ENCODE measurements around the gene DEDD2. TPM values are rescaled to one million over a fixed set of nuclear protein-coding genes. Genes with fewer than 3 reads are reported as not detected.

DEDD2 gene
- total and polyA plus RNA-seq, 2 donors (not counting 3 experiments of a cell fraction or from before 2014, with no cell fraction given): 19.5 to 34.8 TPM

- no peaks in the 10 kb centered on the region for H3K9me3 ChIP-seq (replicated peaks; ENCODE audit: control insufficient read depth, insufficient read depth, low read length)
- DNase-seq (ENCODE audit: low read depth, low spot score) (no peak), FAIRE-seq (no peak)
- H2AFZ ChIP-seq (ENCODE audit: low read depth, low read length): no peak overlapping the region
- POLR2A ChIA-PET: no interaction called here
- dilution Hi-C loops (cut with MboI; ENCODE audit: extremely low pct_ligation_motif_present, low sequenced_read_pairs): no loop called here
- H3K27ac ChIP-seq (ENCODE audit: insufficient read depth, low read depth, low read length): no peak overlapping the region
- TF ChIP-seq POLR2A (IDR thresholded peaks at IDR 0.05; ENCODE audit: low read depth, low read length) (no peak), GATA2 (IDR thresholded peaks at IDR 0.05; ENCODE audit: insufficient read depth, insufficient read length, low read depth, low read length) (no peak), FOS (IDR thresholded peaks at IDR 0.05; ENCODE audit: borderline replicate concordance, insufficient read depth, low read length) (no peak), JUN (IDR thresholded peaks at IDR 0.05; ENCODE audit: borderline replicate concordance, insufficient read depth, insufficient read length, low read depth) (no peak), POLR2AphosphoS5 (IDR thresholded peaks at IDR 0.05; ENCODE audit: insufficient read depth, low read depth, low read length) (no peak), MYC (IDR thresholded peaks at IDR 0.05; ENCODE audit: low read depth, low read length) (no peak)
- TF ChIP-seq, protein P1, sequence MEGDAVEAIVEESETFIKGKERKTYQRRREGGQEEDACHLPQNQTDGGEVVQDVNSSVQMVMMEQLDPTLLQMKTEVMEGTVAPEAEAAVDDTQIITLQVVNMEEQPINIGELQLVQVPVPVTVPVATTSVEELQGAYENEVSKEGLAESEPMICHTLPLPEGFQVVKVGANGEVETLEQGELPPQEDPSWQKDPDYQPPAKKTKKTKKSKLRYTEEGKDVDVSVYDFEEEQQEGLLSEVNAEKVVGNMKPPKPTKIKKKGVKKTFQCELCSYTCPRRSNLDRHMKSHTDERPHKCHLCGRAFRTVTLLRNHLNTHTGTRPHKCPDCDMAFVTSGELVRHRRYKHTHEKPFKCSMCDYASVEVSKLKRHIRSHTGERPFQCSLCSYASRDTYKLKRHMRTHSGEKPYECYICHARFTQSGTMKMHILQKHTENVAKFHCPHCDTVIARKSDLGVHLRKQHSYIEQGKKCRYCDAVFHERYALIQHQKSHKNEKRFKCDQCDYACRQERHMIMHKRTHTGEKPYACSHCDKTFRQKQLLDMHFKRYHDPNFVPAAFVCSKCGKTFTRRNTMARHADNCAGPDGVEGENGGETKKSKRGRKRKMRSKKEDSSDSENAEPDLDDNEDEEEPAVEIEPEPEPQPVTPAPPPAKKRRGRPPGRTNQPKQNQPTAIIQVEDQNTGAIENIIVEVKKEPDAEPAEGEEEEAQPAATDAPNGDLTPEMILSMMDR (IDR thresholded peaks at IDR 0.05; ENCODE audit: extremely low read depth in 1 of 2, insufficient read depth in 1 of 2, low read depth in 1 of 2, low read length in 2 of 2): no peak
- TF ChIP-seq, protein P2, sequence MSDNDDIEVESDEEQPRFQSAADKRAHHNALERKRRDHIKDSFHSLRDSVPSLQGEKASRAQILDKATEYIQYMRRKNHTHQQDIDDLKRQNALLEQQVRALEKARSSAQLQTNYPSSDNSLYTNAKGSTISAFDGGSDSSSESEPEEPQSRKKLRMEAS (IDR thresholded peaks at IDR 0.05; ENCODE audit: insufficient read depth, insufficient read length): no peak
- no TSS peak for BruUV-seq (replicated peaks)
- no peaks in the 10 kb centered on the region for H4K20me1 ChIP-seq (replicated peaks; ENCODE audit: control insufficient read depth, extremely low read depth, insufficient read depth, low read length)
- intact Hi-C loops (cut with micrococcal nuclease): no loop called here
- no peak overlapping the region for H3K9ac ChIP-seq (replicated peaks; ENCODE audit: extremely low read depth, insufficient read depth, low read length)
- no peaks in the 10 kb centered on the region for H3K9me1 ChIP-seq (replicated peaks; ENCODE audit: control insufficient read depth, extremely low read depth, insufficient read depth, low read length)
- H3K4me1 ChIP-seq (ENCODE audit: control insufficient read depth, extremely low read depth, insufficient read depth, low read length): peaks cover 7% of the 10 kb centered on the region
- peaks cover 54% of the 10 kb centered on the region for H3K79me2 ChIP-seq (ENCODE audit: control insufficient read depth, insufficient read depth, low read length)
- H3K36me3 ChIP-seq (ENCODE audit: control insufficient read depth in 2 of 2, extremely low read depth in 1 of 2, insufficient read depth in 2 of 2, low read length in 2 of 2): peaks cover 18 to 36% of the 10 kb centered on the region in 2 experiments
- no peak overlapping the region for H3K4me2 ChIP-seq (ENCODE audit: insufficient read depth, low read length)
- CTCF ChIA-PET: interaction anchor here (1.4 kb wide), 1 partner anchor 18 kb away, joined by 3 read pairs; no protein-coding TSS in a partner anchor
- H3K27me3 ChIP-seq (ENCODE audit: control insufficient read depth in 2 of 2, insufficient read depth in 2 of 2, low read length in 2 of 2): no peaks in the 10 kb centered on the region
- H3K4me3 ChIP-seq (replicated peaks in 1 of 3; ENCODE audit: insufficient read depth in 1 of 3, low read depth in 1 of 3, low read length in 3 of 3): no peak overlapping the region
These were observed 7.7 kb upstream of the DEDD2 start for GRCh38 chr19:42224940-42225717.

Measured in endothelial cell of umbilical vein (primary cell).